Measurements from ENCODE around the gene KLHL30.

Gene KLHL30

DNA sequence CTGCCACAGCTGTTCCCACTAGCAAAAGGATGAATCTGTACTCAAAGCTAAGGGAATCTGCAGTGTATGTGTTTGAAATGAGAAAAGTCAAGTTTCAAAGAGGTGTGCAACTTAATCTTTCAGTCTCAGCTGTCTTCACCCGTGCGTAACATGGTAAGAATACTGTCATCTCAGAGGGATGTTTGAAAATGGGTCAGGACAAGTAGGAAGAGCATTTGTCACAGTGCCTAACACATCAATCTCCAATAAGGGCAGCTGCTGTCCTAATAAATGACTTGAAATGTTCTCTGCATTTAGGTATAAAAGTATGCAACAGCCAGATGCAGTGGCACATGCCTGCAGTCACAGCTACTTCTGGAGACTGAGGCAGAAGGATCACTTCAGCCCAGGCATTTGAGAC lies 52.0 kb downstream of the KLHL30 start:
- no peak for TF ChIP-seq CTCF (IDR thresholded peaks at IDR 0.05; ENCODE audit: insufficient read depth, missing control alignments)
- DNase-seq (ENCODE audit: insufficient read length, low spot score) (no peak), FAIRE-seq (no peak)

Measured in D721Med (cell line).